Raji (cell line): ENCODE measurements around the gene MAFG.

Experiments used
- POLR2A ChIP-seq: IDR thresholded peaks from 2 replicates; pipeline ENCODE4 v1.6.1; 2011; ENCODE audit warnings: low read depth, low read length, control low read depth; ENCODE audit not compliant: insufficient read depth

Gene MAFG

DNA sequence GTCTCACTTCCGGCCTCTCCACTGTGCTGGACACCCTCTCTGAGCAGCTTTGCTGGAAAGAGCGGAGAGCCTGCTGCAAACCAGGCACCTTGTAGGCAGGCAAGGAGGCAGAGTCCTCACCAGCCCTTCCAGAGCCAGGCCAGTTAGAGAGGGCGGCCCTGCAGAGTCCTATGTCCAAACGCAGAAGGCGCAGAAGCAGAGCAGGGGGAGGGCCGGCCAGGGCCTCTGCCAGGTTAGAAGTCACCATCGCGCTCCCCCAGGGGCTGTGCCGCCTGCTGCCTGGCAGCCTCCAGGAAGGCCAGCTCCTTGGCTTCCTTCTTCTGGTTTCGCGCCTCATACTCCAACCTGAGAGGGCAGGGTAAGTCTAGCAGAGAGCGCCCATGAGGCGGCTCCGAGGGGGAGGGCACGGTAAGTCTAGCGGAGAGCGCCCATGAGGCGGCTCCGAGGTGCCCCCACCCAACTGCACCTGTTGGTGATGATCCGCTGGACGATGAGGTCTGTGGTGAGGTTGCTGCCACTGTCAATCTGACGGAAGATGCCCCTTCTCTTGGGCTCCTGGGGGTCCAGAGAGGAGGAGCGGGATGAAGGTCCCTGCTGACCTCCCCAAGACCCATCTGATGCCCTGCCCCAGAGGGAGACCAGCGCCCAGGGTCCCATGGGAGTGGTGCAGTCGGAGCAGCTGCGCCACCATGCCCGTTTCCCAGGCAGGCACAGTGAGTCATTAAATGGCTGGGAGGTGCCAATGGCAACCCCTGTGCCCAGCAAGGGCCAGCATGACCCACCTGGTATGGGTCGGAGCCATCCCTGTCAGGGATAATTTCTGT lies 22.7 kb downstream of the MAFG start:
- TF ChIP-seq POLR2A, result no peak

DNA sequence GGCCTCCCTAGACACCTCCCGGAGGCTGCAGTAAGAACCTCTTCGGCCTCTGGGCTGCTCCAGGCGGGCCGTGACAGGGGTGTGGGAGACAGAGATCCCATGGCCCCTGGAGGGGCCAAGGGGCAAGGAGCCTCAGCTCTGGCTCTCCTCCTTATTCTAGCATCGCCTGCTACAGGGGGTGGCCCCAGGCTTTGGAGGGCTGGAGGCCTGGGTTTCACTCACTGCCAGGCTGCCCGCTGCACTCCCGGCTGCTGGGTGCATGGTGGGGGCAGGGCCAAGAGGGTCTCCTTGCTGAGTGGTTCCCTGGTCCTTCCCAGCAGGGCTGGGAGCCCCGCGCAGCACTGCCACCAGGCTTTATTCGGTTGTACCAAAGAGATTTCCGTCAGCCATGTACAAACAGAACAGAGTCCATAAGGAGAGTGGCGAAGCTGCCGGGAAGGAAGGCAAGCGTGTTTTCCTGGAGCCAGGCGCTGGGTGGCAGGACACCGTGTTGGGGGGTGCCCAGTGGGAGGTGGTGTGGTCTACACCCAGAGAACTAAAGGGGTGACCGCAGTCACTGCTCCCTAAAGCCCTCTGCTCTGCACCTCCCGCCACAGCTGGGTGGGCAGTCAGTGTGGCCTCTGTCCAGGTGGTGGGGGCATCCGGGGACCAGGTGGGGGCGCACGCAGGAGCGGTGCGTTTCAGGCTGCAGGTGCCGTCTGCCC lies 23.5 kb downstream of the MAFG start:
- TF ChIP-seq POLR2A, result no peak

GRCh38 chr17:81903415-81903831 lies 24.1 kb downstream of the MAFG start:
- TF ChIP-seq POLR2A, result no peak

DNA sequence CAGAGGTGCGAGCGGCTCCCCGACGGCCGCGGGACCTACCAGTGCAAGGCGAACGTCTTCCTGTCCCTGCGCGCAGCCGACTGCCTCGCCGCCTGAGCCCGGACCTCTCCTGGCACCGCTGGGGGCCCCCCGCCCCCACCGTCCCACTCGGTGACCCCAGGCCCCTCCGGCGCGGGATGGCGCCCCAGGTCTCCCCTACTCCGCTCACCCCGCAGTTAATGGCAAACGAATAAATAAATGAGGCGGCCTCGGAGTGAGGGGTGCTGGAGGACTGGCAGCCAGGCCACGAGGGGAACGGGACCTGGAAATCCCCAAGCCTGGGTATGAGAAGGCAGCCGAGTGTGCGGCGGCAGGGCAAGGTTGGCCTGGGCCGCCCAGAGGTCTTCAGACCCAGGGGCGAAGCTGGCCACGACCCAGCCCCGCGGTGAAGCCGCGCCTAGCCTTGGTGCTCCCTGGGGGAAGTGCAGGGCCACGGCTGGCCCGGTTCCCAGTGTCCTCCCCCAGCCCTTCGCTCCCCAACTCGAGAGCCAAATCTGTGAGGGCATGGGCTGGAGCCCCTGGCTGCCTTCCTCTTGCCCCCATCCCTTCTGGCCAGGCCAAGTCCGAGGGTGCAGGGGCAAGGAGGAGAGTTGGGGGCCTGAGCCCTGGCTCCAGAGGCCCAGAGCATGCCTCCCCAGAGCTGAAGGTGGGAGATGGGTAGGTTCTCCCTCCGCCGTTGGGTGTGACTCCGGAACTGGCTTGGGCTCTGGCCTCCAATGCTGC lies 24.7 kb downstream of the MAFG start:
- no peak for TF ChIP-seq POLR2A

DNA sequence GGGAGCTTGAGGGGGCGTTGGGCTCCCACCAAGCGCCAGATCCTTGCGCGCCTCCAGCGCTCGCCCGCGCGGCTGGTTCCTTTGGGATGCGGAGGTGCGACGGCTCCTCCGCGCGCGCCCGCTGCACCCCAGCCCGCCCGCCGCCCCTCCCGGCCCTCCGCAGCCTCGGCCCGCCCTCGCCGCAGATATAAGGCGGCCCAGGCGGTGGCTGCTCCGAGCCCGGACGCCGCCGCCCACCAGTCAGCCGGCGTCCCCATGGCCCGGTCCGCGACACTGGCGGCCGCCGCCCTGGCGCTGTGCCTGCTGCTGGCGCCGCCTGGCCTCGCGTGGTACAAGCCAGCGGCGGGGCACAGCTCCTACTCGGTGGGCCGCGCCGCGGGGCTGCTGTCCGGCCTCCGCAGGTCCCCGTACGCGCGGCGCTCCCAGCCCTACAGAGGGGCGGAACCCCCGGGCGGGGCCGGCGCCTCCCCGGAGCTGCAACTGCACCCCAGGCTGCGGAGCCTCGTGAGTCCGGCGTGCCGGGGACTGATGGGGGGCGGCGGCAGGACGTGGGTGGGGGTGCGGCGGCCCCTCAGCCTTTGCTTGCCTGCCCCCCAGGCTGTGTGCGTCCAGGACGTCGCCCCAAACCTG lies 25.4 kb downstream of the MAFG start, which contains the start of gene NPB:
TSS of gene NPB (plus strand) at position 216 of the 630 bp plus-strand sequence. CDS start at position 256, 40 bp downstream.
- no peak for TF ChIP-seq POLR2A

GRCh38 chr17:81901167-81902022 lies 26.1 kb downstream of the MAFG start:
- no peak for TF ChIP-seq POLR2A

DNA sequence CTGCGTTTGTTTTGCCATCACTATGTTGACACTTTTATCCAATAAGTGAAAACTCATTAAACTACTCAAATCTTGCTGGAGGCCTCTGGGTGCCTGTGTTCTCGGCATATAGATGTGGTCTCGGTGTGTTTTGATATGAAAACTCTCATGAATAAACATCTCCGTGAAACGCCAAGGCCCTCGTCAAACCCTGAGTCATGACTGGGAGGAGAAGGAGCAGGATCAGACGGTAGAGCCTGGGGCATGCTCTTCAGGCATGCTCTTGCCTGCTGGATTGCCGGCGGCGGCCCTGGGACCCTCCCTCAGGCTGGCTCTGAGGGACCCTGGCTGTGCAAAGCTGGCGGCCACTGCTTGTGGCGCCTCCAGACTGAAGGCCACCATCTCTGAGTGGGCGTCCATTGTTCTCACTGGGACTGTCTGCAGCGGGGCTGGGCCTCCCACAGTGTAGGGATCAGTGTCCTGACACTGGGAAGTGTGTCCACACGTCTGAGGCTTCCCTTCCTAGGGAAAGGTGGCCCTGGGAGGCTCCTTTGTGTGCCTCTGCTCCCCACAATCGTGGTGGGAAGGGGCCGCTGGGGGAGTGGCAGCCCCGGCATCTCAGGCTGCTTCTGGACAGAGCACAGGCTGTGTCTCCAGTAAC lies 27.2 kb downstream of the MAFG start:
- no peak for TF ChIP-seq POLR2A

GRCh38 chr17:81899514-81900166 lies 27.9 kb downstream of the MAFG start:
- TF ChIP-seq POLR2A, result no peak

- no peak for TF ChIP-seq POLR2A
Observed at GRCh38 chr17:81898885-81899284, 28.6 kb downstream of the MAFG start.

- no peak for TF ChIP-seq POLR2A
Observed at GRCh38 chr17:81898029-81898866, 29.3 kb downstream of the MAFG start.

DNA sequence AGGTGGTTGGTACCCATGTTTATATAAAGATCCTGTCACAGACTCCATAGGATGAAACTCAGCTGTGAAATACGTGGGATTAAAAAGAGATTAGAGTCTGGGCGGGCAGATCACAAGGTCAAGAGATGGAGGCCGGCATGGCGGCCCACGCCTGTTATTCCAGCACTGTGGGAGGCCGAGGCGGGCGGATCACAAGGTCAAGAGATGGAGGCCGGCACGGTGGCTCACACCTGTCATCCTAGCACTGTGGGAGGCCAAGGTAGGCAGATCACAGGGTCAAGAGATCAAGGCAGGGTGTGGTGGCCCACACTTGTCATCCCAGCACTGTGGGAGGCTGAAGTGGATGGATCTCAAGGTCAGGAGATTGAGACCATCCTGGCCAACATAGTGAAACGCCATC lies 32.1 kb downstream of the MAFG start:
- no peak for TF ChIP-seq POLR2A

DNA sequence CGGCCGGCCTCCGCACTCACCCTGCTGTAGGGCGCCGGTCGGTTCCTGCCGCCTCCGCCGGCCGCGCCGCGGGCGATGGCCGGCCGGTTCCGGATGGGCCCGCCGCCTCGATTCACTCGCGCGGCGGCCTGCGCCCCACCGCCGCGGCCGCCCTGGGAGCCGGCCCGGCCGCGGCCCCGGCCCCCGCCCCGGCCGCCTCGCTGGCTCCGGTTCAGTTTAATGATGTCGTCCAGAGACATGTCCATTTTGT lies 36.3 kb downstream of the MAFG start:
- TF ChIP-seq POLR2A, result no peak
